Measurements from ENCODE around the gene LDB2.

LDB2 gene

DNA sequence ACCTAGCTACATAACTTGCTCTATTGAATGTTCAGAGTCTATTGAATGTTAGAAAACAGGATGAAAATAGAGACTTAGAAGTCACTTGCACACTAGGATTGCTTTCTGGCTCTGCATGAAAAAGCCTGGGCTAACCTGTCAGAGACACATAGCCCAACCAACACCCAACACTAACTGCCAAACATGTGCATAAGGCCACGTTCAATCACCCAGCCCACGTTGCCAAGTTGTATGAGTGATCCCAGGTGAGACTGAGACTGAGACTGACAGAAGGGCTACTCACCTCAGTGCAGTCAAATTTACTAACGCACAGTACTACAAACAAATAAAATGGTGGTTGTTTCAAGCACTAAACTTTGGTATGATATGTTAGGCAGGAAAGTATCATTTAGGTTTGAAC, 61.0 kb downstream of the LDB2 start:
- no peak for DNase-seq

- DNase-seq, result no peak
These were observed 62.1 kb downstream of the LDB2 start for GRCh38 chr4:16836324-16836723.

GRCh38 chr4:16835597-16836247, 62.7 kb downstream of the LDB2 start:
- no peak for DNase-seq

DNA sequence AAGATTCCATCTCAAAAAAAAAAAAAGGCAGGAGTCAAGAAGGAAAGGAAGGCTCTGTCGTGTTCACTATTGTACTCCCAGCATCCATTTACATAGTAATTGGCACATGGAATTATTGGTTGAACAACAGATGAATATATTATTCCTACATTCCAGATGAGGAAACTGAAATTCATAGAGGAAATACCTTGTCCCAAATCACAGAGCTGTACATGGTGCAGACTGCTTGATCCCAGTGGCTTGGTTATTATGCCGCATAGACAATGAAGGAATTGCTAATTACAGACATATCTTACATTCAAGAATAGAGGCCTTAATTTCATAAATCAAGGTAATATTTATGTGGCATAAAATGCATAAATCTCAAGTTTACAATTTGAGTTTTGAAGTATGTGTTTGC, 63.6 kb downstream of the LDB2 start:
- DNase-seq, result no peak

DNA sequence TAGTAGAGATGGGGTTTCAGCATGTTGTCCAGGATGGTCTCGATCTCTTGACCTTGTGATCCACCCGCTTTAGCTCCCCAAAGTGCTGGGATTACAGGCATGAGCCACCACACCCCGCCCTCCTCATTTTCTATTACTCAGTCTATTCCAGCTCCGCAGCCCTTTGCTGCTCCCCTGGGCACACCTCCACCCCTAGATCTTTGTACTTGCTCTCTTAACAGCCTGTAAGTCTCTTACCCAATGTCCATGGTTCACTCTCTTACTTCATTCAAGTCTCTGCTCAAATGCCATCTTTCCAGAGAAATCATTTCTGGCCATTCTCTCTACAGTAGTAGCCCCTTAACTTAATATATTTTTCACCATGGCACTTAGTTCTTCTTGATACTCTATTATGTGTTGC, 64.7 kb downstream of the LDB2 start:
- DNase-seq, result no peak

DNA sequence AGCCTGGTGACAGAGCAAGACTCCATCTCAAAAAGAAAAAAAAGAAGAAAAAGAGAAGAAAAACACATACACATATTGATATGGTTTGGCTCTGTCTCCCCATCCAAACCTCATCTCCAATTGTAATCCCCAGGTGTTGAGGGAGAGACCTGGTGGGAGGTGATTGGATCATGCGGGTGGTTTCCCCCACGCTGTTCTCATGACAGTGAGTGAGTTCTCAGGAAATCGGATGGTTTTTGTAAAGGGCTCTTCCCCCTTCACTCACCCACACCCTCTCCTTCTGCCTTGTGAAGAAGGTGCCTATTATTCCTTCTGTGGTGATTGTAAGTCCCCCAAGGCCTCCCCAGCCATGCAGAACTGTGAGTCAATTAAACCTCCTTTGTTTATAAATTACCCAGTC, 68.4 kb downstream of the LDB2 start:
- no peak for DNase-seq

DNA sequence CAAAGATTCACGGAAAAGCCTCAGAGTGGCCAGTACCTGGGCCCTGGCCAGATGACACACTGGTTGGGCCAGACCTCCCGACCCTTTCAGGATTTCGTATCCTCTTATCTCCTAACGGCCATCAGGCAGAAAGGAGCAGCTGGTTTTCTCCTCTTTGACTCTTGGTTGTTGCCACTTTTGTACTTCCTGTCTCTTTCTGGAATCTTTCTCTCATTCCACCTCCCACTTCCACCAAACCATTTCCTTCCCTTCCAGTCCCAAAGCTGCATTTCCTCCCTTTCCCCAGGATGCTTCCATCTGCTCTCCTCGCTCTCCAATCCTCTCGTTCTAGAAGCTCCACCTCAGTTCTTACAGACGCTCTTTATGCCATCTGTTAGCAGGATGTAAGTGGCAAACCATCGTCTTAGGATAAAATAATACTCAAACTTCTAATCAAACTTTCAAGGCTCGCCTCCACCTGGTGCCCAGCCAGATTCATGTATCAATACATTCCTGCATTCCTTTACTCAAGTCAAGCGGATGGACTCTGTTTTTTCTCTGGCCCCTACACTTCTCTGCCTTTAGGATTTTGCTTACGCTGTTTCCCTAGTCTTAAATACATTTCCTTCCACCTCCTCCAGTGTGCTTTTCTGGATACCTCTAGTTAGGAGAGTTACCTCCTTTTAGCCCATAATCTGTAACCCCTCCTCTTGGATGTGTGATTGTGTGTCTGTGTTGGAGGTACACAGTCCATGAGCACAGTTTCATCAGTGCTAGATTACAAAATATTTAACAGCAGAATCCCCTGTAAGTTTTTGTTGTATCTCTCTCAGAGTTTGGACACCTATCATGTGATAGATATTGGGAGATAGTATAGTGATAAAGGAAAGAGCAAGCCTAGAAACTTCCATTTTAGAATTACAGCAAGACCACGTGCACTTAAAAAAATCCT, 70.4 kb downstream of the LDB2 start:
- DNase-seq, result no peak

DNA sequence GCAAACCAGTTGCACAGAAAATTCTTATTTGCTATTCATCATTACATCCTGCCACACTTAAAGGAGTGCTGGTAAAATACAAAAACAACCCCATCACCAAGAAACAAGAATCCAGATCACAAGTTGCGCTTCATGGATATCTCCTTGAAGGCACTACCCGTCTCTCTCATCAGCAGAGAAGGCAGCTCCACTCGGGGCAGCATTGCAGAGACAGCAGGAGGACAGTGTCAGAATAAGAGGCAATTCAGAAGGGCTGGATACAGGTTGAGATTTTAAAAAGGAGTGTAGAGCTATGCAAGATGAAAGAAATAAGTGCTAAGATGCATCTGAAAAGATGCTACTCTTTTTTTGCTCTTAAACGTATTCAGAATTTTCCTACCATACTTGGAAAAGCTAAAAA, 71.4 kb downstream of the LDB2 start:
- DNase-seq, result no peak

GRCh38 chr4:16826406-16826910, 72.0 kb downstream of the LDB2 start:
- no peak for DNase-seq

DNA sequence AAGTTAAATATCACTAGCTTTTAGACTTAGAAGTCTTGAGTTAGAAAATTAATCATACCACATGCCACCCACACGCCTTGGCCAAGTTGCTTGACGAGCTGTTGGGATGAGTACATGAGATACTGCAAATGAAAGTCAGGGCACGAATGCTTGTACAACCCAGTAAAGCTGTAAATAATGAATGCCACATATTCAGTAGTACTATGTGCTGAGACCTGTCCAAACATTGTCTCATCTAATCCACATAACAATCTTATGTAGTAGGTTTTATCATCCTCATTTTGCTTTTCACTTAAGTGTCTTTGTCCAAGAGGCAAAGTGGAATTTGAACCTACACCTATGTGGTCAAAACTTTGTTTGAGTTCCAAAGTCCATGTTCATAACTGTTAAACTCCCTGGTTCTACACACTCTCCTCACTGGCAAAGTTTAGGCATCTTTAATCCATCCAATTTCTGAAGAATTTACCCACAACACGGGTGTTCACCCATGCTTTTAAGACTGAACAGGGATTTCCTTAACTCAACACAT, 74.1 kb downstream of the LDB2 start:
- DNase-seq, result no peak

DNA sequence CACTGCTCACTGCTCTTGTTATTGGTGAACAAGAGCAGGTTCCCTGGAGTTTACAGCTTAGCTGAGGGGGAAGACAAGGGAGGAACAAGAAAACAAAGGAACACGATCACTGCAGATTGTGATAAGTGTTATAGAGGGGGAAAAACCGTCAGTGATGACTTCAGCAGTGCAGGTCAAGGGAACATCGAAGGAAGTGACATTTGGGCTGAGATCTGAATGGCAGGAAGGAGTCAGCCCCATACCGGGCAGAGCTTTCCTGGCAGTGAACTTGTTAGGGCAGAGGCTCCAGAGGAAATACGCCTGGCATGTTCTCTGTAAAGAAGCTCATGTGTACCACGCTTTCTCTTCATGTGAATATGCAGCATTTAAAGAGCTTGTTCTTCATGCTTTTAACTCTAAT, 78.1 kb downstream of the LDB2 start:
- DNase-seq, result no peak

DNA sequence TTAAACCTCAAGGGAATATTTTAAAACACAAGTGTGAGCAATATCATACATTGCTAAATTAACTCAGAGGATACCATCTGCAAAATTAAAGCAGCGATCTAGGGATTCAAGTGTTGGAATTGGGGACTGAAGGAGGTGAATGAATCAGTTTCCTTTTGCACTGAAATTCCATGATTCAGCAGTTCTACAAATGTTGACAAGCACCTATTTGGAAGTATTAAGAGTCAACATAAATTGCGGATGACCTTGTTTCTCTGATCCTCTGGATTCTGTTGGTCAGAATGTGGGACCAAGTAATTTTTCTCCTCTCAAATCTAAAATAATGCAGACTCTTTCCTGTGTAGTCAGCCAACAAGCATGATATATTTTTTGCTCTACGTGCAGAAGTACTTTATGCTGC, 78.8 kb downstream of the LDB2 start:
- no peak for DNase-seq

- DNase-seq, result no peak
These were observed 80.4 kb downstream of the LDB2 start for GRCh38 chr4:16818005-16818404.

DNA sequence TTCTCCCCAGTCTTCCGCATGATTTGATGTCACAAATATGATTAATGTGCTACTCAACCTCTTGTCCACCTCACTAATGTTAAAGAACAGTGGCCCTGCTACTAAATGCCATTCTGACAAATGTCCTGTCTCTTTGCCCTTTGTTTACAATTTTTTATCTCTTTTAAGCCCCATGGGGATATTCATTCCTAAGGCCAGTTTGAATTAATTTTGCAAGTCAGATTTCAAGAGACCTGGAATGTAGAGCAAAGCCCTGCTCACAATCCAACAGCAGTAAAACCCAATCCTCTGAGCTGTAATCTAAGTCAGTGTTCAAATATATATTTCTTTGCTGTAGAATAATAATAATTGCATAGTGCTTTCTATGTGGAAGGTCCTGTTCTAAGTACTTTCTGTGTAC, 81.2 kb downstream of the LDB2 start:
- DNase-seq, result no peak

GRCh38 chr4:16814361-16814760, 84.1 kb downstream of the LDB2 start:
- DNase-seq, result no peak

DNA sequence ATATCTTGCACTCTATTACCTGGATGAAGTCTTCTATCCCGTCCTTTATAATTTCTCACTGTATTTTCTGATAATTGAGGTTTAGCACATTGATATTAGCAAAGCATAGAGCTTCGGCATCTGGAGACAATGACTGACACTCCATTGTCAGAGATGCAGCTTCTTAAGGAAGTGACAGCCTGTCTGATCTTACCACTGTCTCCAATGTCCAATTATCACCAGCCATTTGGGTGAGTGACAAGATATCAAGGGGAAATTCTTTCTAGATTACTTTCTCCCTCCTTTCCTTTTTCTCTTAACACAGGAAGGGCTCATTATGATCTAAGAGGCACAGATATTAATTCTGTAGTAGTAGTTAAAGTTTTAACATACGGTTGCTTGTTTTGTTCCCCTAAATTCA, 86.4 kb downstream of the LDB2 start:
- no peak for DNase-seq

DNA sequence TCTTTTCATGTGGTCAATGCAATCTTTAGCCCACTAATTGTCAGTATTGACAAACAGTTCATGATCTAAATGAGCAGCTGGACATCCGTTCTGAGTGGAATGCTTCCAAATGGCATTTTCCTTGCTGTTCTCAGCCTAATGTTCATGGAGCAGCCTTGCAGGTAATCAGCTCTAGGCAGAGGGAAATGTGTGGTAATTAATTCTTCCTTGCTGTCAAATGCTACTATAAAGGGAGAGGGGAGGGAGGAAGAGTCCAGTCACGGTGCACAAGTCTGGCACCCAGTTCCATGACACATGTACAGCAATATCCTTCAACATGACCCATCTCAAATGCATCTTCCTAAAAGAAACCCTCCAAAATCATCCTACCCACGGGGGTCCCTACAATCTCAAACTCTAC, 88.5 kb downstream of the LDB2 start:
- no peak for DNase-seq

GRCh38 chr4:16809064-16809463, 89.4 kb downstream of the LDB2 start:
- no peak for DNase-seq

DNA sequence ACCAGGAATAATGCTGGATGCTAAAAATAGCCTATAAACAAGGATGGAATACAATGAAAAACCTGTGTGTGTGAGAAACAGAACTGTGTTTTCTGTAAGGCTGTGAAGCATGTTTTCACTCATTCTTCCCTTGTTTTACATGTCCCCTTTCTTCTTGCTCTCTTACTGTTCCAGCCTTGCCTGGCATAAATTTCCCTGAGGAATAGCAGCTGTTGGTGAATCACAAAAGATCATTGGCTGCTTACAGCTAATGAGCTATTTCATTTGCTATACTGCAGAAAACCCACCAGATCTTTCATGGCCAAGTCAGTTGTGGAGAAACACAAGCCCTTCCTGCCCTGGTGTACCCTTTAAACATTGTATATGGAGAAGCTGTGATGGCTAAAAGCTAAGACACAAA, 91.1 kb downstream of the LDB2 start:
- no peak for DNase-seq

DNA sequence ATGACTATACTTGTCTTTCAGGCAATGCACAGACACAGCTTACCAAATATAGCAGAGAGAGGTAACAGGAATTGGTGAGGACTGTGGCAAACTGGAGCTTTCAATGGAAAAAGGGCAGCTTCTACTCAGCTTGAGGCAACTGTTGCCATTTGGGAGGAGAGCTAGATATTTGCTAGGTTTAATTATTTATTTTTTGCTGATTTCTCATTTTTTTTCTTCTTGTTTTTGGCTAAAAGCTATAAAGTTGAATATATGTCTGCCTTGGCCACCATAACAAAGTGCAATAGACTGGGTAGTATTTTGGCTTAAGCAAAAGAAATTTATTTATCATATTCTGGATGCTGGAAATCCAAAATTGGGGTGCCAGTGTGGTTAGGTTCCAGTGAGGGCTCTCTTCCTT, 93.9 kb downstream of the LDB2 start:
- DNase-seq, result no peak

GRCh38 chr4:16802044-16802443, 96.4 kb downstream of the LDB2 start:
- DNase-seq, result no peak

DNA sequence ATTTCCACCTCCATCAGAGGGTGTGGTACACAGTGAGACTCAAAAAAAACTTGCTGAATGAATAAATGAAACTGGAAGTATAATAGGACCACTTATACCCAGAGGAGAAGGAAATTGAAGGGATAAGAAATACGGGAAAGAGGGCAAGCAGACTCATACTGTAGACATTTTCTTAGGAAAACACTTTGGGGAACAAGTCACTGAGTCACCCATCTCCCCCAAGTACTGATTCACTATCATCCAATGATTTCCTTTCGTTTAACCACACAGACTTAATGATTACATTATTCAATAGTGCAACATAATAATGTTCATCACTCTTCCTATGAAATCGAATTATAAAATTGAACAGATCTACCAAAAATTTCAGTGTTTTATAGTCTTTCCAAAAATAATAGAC, 97.1 kb downstream of the LDB2 start:
- DNase-seq, result no peak

GRCh38 chr4:16794816-16795445, 103.5 kb downstream of the LDB2 start:
- DNase-seq, result peak; percentile 16

- no peak for DNase-seq
These were observed 107.0 kb downstream of the LDB2 start for GRCh38 chr4:16791460-16791859.
